A673 (cell line): Measurements from ENCODE around the gene PIN4.
"Not testable (repeated sequence)": the region's sequence is repeated elsewhere in the genome, so short reads cannot be mapped to it uniquely, and the experiment has no call there.

Source experiments
- EZH2 ChIP-seq: fragments of 200-600 bp; sonication (generic); IDR thresholded peaks from 2 replicates; pipeline ENCODE4 v1.6.1; 2017; ENCODE audit warnings: borderline replicate concordance, low read depth, mild to moderate bottlenecking, mixed read lengths, antibody characterized with exemption, low read length; ENCODE audit not compliant: poor library complexity, severe bottlenecking
- TF ChIP-seq, protein P1 (sequence below): fragments of 300-800, 200-600 bp; sonication (generic); conservative IDR thresholded peaks from 2 replicates; pipeline ENCODE4 v1.5.1; 2017; ENCODE audit warnings: low read depth, mild to moderate bottlenecking, antibody characterized with exemption, low read length, moderate library complexity, mixed read lengths

DNA sequence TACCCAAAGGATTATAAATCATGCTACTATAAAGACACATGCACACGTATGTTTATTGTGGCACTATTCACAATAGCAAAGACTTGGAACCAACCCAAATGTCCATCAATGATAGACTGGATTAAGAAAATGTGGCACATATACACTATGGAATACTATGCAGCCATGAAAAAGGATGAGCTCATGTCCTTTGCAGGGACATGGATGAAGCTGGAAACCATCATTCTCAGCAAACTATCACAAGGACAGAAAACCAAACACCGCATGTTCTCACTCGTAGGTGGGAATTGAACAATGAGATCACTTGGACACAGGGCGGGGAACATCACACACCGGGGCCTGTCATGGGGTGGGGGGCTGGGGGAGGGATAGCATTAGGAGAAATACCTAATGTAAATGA lies 5.3 kb upstream of the PIN4 start:
- TF ChIP-seq, protein P1, sequence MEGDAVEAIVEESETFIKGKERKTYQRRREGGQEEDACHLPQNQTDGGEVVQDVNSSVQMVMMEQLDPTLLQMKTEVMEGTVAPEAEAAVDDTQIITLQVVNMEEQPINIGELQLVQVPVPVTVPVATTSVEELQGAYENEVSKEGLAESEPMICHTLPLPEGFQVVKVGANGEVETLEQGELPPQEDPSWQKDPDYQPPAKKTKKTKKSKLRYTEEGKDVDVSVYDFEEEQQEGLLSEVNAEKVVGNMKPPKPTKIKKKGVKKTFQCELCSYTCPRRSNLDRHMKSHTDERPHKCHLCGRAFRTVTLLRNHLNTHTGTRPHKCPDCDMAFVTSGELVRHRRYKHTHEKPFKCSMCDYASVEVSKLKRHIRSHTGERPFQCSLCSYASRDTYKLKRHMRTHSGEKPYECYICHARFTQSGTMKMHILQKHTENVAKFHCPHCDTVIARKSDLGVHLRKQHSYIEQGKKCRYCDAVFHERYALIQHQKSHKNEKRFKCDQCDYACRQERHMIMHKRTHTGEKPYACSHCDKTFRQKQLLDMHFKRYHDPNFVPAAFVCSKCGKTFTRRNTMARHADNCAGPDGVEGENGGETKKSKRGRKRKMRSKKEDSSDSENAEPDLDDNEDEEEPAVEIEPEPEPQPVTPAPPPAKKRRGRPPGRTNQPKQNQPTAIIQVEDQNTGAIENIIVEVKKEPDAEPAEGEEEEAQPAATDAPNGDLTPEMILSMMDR: not testable (repeated sequence)
- TF ChIP-seq EZH2: not testable (repeated sequence)
